Amniotic epithelial cell (primary cell): ENCODE data around the gene FCER2.

Experiments used
- DNase-seq: peaks from one replicate; pipeline ENCODE4 v3.0.0-alpha.2; 2010; ENCODE audit warnings: low read depth

Gene FCER2

DNA sequence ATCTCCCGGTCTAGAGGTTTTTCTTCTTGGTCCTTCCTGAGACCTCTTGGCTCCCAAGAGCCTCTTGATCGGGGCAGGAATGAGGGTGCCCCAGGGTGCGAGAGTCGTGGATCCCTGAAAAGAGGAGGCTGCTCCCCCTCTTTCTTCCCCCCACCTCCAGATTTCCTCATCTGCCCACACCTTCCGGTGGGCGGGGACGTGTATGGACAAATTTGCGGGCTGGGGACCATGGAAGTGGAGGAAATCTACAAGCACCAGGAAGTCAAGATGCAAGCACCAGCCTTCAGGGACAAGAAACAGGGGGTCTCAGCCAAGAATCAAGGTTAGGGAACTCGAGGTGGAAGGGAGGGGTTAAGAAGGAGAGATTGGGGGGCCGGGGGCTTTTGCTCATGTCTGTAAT is 25.1 kb downstream of the FCER2 start, which contains the start of gene MCEMP1:
TSS of gene MCEMP1 (plus strand) at position 237 of the 400 bp plus-strand sequence. CDS start at position 268, 31 bp downstream.
- no peak for DNase-seq

DNA sequence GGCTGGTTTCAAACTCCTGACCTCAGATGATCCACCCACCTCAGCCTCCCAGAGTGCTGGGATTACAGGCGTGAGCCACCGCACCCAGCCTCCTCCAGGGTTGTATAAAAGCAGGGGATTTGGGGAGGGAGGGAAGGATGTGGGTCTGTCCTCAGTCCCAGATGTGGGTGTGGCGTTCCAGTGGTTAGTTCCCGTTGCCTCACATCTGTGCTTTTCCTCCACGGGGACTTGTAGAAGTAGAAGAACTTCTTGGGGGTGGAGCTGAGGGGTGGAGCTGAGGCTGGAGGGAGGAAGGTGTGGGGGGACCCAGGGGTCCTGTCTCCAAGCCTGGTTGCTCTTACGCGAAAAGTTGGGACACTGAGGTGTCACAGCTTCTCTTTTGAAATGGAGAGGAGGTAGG is 25.6 kb downstream of the FCER2 start:
- no peak for DNase-seq

DNA sequence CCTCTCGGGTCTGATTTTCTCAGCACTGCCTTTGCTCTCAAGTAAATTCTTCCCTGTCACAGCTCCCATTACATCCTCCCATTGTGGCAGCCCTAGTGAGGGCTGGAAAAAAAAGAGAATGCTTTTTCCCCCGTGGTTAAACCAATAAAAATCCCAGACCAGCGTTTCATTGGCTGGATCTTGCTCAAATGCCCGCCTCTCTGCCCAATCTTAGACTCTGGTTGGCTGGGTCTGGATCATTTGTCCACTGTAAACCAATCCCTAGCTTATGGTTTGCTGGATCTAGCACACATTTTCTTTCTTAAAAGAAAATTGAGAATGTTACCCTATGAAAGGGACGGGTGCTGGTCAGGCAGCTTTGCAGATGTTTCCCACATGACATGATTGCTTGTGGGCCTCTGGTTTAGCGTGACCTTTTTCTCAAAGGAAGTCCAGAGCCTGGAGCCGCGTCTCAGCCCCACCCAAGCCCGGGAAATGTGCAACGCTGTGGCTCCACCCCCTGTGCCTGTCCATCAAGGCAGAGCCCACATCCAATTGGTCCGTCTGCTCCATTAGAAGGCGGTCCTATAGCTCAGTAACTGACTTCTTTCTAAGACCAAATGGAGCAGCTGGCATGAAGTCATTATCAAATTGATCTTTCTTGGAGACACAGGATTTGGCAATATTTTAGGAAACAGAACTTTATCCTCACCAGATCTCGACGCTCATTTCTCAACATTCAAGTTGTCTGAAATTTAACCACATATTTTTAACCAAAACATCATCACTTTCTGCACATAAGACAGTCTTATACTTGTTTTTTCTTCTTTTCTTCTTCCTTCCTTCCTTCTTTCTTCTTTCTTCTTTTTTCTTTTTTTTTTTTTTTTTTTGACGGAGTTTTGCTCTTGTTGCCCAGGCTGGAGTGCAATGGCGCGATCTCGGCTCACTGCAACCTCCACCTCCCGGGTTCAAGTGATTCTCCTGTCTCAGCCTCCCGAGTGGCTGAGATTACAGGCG is 27.6 kb downstream of the FCER2 start:
- DNase-seq = peak; percentile 44

DNA sequence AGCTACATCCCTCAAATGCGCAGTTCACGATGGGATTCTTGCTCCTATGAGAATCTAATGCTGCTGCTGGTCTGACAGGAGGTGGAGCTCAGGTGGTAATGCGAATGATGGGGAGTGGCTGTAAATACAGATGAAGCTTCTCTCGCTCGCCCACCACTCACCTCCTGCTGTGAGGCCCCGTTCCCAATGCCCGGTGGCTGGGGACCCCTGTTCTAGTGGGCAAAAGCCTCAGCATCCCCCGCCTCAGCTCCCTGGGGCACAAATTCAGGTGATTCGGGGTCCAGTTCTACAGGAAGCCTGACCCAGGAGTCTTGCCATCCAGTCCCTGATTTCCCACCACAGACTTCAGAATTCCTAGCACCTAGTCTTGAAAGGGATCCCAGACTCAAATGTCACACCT is 29.4 kb downstream of the FCER2 start:
- no peak for DNase-seq

DNA sequence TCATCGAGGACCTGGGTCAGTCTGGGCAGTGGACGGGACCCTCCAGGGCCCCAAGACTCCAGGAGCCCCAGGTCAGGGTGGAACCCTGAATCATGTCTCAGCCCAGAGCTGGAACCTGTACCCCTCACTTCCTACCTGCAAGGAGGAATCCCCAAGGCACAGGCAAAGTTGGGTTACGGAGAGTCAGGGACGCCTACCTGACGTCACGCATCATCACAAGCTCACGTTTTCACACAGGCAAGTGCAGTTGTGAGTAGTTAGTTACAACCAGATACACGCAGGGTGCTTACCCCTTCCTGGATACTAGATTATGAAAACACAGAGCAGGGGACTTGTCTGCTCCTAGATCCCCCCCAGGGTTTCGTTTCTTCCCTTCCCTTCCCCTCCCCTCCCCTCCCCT is 31.1 kb downstream of the FCER2 start:
- DNase-seq = no peak

DNA sequence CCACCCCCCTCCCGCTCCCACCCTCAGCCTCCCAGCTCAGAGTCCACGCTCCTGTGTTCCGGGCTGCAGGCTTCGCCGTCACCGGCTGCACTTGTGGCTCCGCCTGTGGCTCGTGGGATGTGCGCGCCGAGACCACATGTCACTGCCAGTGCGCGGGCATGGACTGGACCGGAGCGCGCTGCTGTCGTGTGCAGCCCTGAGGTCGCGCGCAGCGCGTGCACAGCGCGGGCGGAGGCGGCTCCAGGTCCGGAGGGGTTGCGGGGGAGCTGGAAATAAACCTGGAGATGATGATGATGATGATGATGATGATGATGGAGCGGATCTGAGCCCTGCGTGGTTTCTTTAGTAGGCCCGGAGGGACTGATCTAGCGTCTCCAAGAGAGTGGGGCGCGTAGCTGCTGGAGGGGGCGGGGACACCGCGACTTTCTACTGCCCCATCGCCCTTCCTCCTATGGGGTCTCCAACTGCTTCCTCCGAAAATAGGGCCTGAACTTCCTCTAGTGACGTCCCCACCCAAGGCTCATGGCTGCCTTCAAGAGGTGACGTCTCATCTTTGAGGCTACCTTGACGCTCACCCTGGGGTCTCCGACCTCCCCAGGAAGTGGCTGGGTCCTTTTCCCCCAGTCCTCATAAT is 31.7 kb downstream of the FCER2 start:
- DNase-seq = no peak

DNA sequence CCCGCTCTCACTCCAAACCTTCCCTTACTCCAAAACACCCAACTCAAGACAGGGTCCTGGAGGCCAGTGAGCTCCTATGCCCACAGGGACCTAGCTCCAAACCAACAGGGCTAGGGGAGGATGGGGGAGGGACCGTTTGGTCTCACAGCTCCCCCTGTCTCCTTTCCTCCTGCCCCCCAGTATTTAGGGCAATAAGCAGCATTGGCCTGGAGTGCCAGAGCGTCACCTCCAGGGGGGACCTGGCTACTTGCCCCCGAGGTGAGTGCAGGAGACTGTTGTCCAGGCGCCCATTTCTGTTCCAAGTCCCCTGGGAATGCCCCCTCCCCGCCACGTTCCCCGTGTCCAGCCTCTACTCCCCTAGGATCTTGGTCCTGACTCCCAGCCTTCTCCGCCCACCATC is 32.3 kb downstream of the FCER2 start:
- no peak for DNase-seq

DNA sequence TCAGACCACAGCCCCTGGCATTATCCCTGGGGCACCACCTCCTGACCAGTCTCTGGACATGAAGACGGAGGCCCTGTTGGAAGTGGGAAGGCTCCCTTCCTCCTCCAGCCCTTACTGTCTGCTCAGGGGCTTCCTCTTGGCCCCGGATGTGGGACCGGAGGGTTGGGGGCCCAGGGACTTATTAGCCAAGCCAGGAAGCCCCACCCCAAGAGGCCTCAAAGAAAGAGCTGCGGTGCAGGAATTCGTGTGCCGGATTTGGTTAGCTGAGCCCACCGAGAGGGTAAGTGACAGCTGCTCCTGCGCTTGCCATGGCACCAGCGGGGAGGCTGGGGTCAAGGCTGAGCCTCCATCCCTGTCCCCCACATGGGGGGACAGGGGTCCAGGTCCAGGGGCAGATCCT is 33.1 kb downstream of the FCER2 start, which contains the start of gene RETN:
TSS of gene RETN (plus strand) at position 208 of the 400 bp plus-strand sequence. CDS start 278 bp downstream, outside the sequence.
- DNase-seq = no peak

DNA sequence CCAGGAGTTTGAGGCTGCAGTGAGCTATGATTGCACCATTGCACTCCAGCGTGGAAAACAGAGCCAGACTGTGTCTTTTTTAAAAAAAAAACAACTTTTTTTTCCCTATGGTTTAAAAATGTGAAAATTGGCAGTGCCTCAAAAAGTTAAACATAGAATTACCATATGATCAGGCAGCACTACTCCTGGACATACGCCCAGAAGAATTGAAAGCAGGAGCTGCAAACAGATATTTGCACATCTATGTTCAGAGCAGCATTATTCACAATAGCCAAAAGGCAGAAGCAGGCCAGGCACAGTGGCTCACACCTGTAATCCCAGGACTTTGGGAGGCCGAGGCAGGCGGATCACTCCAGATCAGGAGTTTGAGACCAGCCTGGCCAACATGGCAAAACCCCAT is 36.9 kb downstream of the FCER2 start:
- no peak for DNase-seq

DNA sequence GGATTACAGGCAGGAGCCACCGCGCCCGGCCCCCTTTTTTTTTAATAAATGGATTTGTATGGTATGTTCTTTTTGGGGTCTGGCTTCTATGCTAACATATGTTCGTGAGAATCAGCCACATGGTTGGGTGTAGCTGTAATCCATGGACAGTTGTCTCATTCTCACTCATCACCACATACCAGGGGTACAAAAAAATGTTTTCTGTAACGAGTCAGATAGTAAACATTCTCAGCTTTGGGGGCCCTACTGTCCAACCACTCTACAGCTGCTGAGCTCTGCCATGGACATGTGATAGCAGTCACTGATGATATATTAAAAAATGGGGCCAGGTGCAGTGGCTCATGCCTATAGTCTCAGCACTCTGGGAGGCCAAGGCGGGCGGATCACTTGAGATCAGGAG is 38.2 kb downstream of the FCER2 start:
- no peak for DNase-seq

DNA sequence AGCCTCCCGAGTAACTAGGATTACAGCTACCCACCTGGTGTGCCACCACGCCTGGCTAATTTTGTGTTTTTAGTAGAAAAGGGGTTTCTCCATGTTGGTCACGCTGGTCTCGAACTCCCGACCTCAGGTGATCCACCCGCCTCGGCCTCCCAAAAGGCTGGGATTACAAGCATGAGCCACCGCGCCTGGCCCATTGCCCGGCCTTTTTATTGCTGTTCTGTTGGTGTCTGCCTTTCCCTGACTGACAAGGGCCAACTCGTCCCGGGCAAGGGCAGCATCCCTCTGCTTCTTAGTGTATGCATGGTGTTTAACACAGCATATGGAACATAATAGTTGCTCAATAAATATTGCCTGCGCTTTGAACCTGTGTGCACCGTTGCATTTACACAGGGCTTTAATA is 39.3 kb downstream of the FCER2 start:
- DNase-seq = no peak

DNA sequence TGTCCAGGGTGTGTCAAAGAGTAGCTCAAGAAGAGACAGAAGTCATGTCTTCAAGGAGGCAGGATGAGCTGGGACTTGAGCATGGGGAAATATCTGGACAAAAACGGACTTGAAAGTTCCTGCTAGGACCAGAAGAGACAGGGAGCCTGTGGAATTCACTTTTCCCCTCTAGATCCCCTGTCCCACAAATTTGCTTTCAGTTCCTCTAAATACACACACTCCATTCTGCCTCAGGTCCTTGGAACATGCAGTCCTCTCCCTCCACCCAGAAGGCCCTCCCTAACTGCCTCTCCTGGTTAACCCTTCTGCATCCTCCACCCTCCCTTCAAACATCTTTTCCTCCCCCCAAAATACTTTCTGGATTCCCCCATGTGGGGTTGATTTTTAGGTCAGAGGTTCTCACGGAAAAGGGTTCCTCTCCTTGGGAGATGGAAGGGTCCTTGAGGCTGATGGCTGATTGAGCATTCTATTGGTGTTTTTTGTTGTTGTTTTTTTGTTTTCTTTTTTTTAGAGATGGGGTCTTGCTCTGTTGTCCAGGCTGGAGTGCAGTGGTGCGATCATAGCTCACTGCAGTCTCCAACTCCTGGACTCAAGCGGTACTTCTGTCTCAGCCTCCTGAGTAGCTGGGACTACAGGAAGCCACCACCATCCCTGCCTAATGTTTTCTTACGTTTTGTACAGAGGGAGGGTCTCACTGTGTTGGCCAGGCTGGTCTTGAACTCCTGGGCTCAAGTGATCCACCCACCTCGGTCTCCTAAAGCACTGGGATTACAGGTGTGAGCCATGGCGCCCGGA is 40.0 kb downstream of the FCER2 start:
- no peak for DNase-seq

DNA sequence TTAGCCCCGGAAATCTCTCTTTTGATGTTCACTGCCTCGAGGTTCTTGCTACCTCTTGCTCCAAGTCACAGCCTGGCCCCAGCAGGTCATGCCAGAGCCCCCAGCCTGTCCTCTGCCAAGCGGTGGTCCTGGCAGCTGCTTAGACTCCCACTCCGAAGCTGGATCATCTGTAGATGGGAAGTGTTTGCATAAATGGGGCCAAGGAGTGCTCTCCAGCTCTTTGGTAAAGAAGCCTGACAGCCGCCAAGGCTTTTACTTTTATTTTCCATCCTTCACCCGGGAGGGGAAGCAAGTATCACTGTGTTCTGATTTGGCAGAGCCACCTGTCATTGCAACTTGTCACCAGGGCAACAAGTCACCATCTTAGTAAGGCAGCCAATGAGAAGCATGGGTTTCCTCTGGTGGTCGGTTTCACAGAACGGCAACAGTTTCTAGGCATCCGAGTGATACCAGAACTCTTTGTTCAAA is 43.7 kb downstream of the FCER2 start:
- no peak for DNase-seq

DNA sequence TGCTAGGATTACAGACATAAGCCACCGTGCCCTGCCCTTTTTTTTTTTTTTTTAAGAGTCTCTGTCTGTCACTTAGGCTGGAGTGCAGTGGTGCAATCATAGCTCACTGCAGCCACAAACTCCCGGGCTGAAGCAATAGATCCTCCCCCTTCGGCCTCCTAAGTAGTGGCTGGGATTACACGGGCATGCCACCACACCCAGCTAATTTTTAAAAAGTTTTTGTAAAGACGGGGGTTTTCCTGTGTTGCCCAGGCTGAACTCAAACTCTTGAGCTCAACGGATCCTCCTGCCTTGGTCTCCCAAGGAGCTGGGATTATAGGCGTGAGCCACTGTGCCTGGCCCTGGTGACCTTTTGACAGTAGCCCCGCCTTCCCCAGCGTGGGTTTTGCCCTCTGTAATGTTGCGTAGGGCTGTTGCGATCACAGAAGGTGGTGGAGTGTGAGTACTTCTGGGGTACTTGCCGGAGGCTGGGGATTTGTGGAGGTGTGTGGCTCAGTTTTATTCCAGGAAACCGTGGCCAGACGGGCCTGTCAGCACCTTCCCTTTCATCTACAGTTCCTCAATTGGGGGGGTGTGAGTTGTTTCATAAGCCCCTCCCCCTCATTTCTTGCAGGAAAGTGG is 44.7 kb downstream of the FCER2 start:
- DNase-seq = peak; percentile 49

DNA sequence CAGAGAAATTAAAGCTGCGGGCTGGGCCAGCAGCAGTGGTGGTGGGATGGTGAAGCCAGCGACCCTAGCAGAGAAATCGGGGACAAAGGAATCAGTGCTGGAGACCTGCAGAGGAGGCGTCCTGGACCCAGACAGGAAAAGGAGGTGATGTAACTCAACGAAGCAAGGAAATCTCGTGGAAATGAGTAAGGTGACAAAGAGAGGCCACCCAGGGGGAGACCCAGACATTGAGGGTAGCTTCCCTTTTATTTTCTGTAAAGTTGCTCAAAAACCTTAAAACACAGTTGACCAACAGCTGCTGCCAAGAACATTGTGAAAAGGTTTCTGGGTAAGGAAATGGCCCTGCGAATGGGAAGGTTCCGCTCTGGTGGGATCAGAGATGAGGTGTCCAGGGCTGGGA is 46.4 kb downstream of the FCER2 start:
- no peak for DNase-seq

DNA sequence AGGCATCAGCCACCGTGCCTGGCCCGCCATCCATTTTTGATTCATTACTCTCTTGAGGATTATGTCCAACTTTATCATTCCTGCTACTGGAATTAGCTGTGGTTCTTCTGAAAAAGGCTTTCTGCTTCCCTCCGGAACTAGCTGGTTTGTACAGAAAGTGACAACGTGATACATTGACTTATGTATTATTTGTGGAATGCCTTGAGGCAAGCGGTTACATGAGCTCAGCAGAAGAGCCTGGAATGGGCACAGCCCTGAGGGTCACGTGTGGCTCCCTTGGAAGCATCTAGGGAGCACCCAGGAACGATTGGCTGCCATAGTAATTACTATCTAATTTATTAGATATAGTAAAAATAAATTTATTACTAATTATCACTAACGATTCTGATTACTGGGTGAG is 47.5 kb downstream of the FCER2 start:
- peak; percentile 90 for DNase-seq

DNA sequence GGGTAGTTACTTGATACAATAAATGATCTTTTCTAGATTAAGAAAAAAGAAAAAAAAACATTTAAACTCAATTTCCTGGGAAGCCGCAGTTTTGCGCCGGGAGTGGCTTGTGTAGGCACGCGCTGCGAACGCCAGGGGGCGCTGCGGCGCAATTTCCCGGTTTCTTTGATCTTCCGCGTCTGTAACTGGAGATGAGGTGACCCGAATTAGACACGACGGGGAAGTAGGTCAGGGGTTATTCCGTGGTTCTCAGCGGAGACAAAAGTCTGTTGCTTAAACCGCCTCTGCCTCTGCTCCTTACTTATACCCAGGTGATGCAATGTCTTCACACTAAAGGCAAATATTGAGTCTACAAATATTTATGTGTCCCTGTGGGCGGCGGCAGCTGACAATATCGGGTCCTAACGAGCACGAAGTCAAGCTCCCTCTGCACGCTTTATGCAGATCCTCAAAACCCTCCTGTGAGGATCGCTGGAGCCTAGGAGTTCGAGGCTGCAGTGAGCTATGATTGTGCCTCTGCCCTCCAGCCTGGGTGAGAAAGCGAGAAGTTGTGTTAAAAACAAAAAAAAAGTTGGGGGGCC is 49.8 kb downstream of the FCER2 start:
- peak; percentile 76 for DNase-seq

DNA sequence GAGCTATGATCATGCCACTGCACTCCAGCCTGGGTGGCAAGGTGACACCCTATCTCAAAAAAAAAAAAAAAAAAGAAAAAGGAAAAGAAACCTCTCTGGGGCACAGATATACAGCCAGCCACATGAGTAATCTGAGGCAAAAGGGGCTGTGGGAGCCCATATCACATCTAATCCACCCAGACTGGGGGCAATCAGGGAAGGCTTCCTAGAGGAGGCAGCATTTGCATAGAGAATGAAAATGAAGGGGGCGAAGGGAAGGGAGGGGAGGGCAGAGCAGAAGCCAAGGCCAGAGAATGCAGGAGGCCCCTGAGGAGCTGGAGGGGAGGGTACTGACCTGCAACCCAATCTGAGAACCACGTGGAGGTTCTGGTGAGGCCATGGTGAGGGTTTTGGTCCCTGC is 51.8 kb downstream of the FCER2 start:
- DNase-seq = no peak

DNA sequence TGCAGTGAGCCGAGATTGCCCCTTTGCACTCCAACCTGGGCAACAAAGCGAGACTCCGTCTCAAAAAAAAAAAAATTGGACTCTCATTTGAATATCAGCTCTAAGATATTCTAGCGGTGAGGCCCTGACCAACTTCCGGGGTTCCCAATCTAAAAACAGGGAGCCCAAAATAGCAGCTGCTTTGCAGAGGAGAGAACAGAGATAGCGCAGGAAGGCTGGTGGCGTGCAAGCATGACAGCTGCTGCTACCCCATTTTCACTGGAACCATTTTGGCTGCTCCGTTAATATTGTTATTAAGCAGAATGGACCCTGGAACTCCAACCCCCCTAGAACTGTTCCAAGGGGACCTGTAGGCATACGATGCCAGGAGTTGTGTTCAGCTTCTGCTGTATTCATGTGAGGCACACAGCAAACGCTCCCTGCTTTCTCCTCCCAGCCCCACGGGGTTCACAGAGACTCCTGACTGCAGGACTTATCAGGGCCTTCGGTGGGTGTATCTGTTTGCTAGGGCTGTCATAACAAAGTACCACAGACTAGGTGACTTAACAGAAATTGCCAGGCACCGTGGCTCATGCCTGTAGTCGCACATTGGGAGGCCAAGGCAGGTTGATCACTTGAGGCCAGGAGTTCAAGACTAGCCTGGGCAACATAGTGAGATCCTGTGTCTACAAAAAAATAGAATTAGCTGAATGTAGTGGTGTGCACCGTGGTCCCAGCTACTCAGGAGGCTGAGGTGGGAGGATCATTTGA is 53.5 kb downstream of the FCER2 start:
- DNase-seq = no peak

DNA sequence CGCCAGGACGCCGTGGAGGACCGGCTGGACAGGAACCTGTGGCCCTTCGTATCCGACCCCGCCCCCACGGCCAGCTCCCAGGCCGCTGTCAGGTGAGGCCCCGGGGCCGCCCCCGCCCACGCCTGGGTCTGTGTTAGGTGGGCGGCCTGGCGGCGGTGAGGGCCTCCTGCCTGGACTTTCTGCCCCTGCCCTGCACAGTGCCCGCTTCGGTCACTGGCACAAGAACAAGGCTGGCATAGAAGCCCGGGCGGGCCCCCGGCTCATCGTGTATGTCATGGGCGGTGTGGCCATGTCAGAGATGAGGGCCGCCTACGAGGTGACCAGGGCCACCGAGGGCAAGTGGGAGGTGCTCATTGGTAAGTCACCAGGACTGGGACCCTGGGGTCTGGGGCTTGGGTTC is 54.8 kb downstream of the FCER2 start:
- DNase-seq = no peak

DNA sequence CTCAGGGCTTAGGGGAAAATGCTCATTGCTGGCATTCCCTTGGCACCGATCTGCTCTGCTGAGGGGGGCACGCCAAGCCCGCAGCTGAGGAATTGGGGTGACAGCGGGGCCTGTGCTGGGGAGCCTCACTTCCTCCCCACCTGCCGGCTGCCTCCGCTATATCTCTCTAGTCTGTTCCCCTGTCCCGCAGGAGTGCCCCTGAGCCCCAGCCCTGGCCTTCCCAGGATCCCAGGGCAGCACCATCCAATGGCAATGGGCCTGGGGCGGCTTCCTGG is 55.6 kb downstream of the FCER2 start:
- DNase-seq = no peak
